K562 (cell line): Measurements from ENCODE around the gene FAM131C. TPM values are rescaled to one million over a fixed set of nuclear protein-coding genes. Genes with fewer than 3 reads are reported as not detected.

Experiments used
- CC2D1A ChIP-seq: fragments of 450-650 bp; IDR thresholded peaks from 2 replicates; pipeline ENCODE4 v1.6.1; 2017; ENCODE audit warnings: mild to moderate bottlenecking
- CTCF ChIP-seq, 3 experiments: IDR thresholded peaks in 2 of 3; conservative IDR thresholded peaks in 1 of 3; 2 replicates each; pipeline ENCODE4 v1.5.1; 2011 to 2012; ENCODE audit warnings: low read length in 3 of 3, mild to moderate bottlenecking in 3 of 3, control low read depth in 2 of 3, improper control_type of control experiment in 1 of 3, inconsistent platforms in 1 of 3, low read depth in 1 of 3, mixed read lengths in 1 of 3, moderate library complexity in 1 of 3; ENCODE audit not compliant: insufficient read depth in 2 of 3
- FOSL1 ChIP-seq: fragments of 200-800 bp; sonication (Bioruptor generic); conservative IDR thresholded peaks from 2 replicates; pipeline ENCODE4 v1.6.1; 2016; ENCODE audit warnings: missing genetic modification characterization, missing compliant biosample characterization
- FUS ChIP-seq: fragments of 200-400 bp; formaldehyde crosslinking; optimal IDR thresholded peaks from 2 replicates; pipeline ENCODE3; 2017; ENCODE audit warnings: low read depth, low read length
- HDAC1 ChIP-seq, 2 experiments: fragments of 450-650 bp; IDR thresholded peaks; 2 replicates each; pipeline ENCODE4 v1.6.1; 2016 to 2017; ENCODE audit warnings: inconsistent platforms in 1 of 2, mild to moderate bottlenecking in 1 of 2, moderate library complexity in 1 of 2
- HLTF ChIP-seq: fragments of 450-650 bp; IDR thresholded peaks from 2 replicates; pipeline ENCODE4 v1.6.1; 2016
- ILF3 ChIP-seq: fragments of 450-650 bp; IDR thresholded peaks from 2 replicates; pipeline ENCODE4 v1.6.1; 2018; ENCODE audit warnings: antibody characterized with exemption, mild to moderate bottlenecking, moderate library complexity, borderline replicate concordance
- L3MBTL2 ChIP-seq: fragments of 450-650 bp; IDR thresholded peaks from 2 replicates; pipeline ENCODE4 v1.6.1; 2016; ENCODE audit warnings: mild to moderate bottlenecking, moderate library complexity
- NFXL1 ChIP-seq: fragments of 450-650 bp; formaldehyde crosslinking; IDR thresholded peaks from 2 replicates; pipeline ENCODE4 v1.4.0; 2021; ENCODE audit warnings: mild to moderate bottlenecking
- NR1H2 ChIP-seq: sonication (generic); formaldehyde crosslinking; IDR thresholded peaks from 2 replicates; pipeline ENCODE4 v1.4.0; 2020; ENCODE audit warnings: mild to moderate bottlenecking, missing genetic modification reagents
- RNF2 ChIP-seq: sonication (generic); IDR thresholded peaks from 2 replicates; pipeline ENCODE4 v1.6.1; 2016
- SMARCA4 ChIP-seq: fragments of 450-650 bp; IDR thresholded peaks from 2 replicates; pipeline ENCODE4 v1.6.1; 2016
- WHSC1 ChIP-seq: IDR thresholded peaks from one replicate; pipeline ENCODE4 v1.6.1; 2012; ENCODE audit warnings: low read length, control low read depth, inconsistent platforms
- ZBED1 ChIP-seq: IDR thresholded peaks from 2 replicates; pipeline ENCODE4 v1.6.1; 2014
- ZBTB11 ChIP-seq, 3 experiments: fragments of 200-800 bp in 1 of 3; fragments of 250-450 bp in 1 of 3; fragments of 450-650 bp in 1 of 3; sonication (Bioruptor Pico) in 1 of 3; sonication (Bioruptor generic) in 1 of 3; formaldehyde crosslinking in 1 of 3; IDR thresholded peaks; 2 replicates each; pipeline versions ENCODE4 v1.6.1 to v1.8.0; 2016 to 2022; ENCODE audit warnings: mild to moderate bottlenecking in 2 of 3, missing genetic modification characterization in 2 of 3, missing compliant biosample characterization in 1 of 3, moderate library complexity in 1 of 3
- ZFP91 ChIP-seq: sonication (generic); formaldehyde crosslinking; IDR thresholded peaks from 2 replicates; pipeline ENCODE4 v1.8.0; 2022; ENCODE audit warnings: mild to moderate bottlenecking, missing genetic modification reagents
- ZNF274 ChIP-seq: IDR thresholded peaks from 2 replicates; pipeline ENCODE4 v1.6.1; 2011; ENCODE audit warnings: low read depth, mild to moderate bottlenecking, low read length, moderate library complexity, borderline replicate concordance
- ZNF324 ChIP-seq: fragments of 250-450 bp; sonication (Bioruptor Pico); IDR thresholded peaks from 2 replicates; pipeline ENCODE4 v1.4.0; 2020; ENCODE audit warnings: mild to moderate bottlenecking
- ZNF431 ChIP-seq: sonication (generic); formaldehyde crosslinking; IDR thresholded peaks from 2 replicates; pipeline ENCODE4 v1.8.0; 2022; ENCODE audit warnings: mild to moderate bottlenecking, missing genetic modification reagents
- ZNF778 ChIP-seq: fragments of 450-650 bp; formaldehyde crosslinking; IDR thresholded peaks from 2 replicates; pipeline ENCODE4 v1.4.0; 2020; ENCODE audit warnings: mild to moderate bottlenecking, moderate library complexity
- polyA plus RNA-seq, 8 experiments: library from polyadenylated mRNA; depleted of rRNA in 4 of 8; stranded (reverse) in 5 of 8; unstranded in 3 of 8; fragments of >200 nt; fragmentation: Nextera tagmentation in 2 of 8; fragmentation: Illumina TruSeq in 1 of 8; extraction: Ambion mirVana in 2 of 8; extraction: Trizol in 1 of 8; gene quantifications; 2 replicates each; pipeline versions ENCODE4 v1.2.1 to v1.2.3, GENCODE V29; 2011 to 2014; ENCODE audit warnings: inconsistent platforms in 1 of 8, missing spikeins in 1 of 8
- total RNA-seq, 7 experiments: library from RNA; depleted of rRNA in 6 of 7; stranded (reverse); fragments of >200 nt in 6 of 7; fragmentation: Illumina TruSeq in 2 of 7; extraction: Trizol in 2 of 7; gene quantifications; 2 replicates each; pipeline versions ENCODE4 v1.2.1 to v1.2.3, GENCODE V29; 2011 to 2021; ENCODE audit warnings: low replicate concordance in 1 of 7
- TF ChIP-seq, protein P1 (sequence below): IDR thresholded peaks from 2 replicates; pipeline ENCODE4 v1.6.1; 2011; ENCODE audit not compliant: insufficient read length; ENCODE audit errors: extremely low read depth
- TF ChIP-seq, protein P2 (sequence below): fragments of 450-650 bp; IDR thresholded peaks from 2 replicates; pipeline ENCODE4 v1.6.1; 2014; ENCODE audit warnings: low read depth, mild to moderate bottlenecking, moderate library complexity, borderline replicate concordance

Gene FAM131C
- total and polyA plus RNA-seq, 9 of the 15 experiments (the other 6 are each of a cell fraction or from before 2014, with no cell fraction given): 0.10 to 0.29 (median 0.16) TPM; not detected in 6

- TF ChIP-seq ZFP91 (CRISPR knock-in tag) (no peak), FUS (no peak), ZNF324 (CRISPR knock-in tag) (no peak), ZBTB11 (CRISPR knock-in tag; IDR thresholded peaks at IDR 0.05) (no peak), ILF3 (no peak), HDAC1 (IDR thresholded peaks at IDR 0.05) (no peak), ZNF274 (no peak), CTCF (IDR thresholded peaks at IDR 0.05 in 2 of 3, conservative IDR thresholded peaks at IDR 0.05 in 1 of 3; ENCODE audit: insufficient read depth in 2 of 3, low read depth in 1 of 3, low read length in 3 of 3) (peak; percentile 96 to 99 (median 98)), WHSC1 (no peak), FOSL1 (tag) (no peak), ZNF778 (no peak), SMARCA4 (no peak), NR1H2 (CRISPR knock-in tag) (no peak), L3MBTL2 (peak; percentile 29; the same call in 1 of the 2 replicates), CC2D1A (peak; percentile 92), ZNF431 (no peak), RNF2 (no peak), HLTF (no peak), NFXL1 (no peak), ZBED1 (no peak)
- TF ChIP-seq, protein P1, sequence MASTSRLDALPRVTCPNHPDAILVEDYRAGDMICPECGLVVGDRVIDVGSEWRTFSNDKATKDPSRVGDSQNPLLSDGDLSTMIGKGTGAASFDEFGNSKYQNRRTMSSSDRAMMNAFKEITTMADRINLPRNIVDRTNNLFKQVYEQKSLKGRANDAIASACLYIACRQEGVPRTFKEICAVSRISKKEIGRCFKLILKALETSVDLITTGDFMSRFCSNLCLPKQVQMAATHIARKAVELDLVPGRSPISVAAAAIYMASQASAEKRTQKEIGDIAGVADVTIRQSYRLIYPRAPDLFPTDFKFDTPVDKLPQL: no peak
- TF ChIP-seq, protein P2, sequence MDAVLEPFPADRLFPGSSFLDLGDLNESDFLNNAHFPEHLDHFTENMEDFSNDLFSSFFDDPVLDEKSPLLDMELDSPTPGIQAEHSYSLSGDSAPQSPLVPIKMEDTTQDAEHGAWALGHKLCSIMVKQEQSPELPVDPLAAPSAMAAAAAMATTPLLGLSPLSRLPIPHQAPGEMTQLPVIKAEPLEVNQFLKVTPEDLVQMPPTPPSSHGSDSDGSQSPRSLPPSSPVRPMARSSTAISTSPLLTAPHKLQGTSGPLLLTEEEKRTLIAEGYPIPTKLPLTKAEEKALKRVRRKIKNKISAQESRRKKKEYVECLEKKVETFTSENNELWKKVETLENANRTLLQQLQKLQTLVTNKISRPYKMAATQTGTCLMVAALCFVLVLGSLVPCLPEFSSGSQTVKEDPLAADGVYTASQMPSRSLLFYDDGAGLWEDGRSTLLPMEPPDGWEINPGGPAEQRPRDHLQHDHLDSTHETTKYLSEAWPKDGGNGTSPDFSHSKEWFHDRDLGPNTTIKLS: no peak
These were observed 64.4 kb downstream of the FAM131C start (continued) for GRCh38 chr1:16009030-16009460.
